Thymus (tissue), 11 donors: ENCODE results near the gene MICOS13. TPM values are rescaled to one million over a fixed set of nuclear protein-coding genes. Genes with fewer than 3 reads are reported as not detected.

Experiments
- DNase-seq, 9 donors: peaks; one replicate each; pipeline ENCODE4 v3.0.0-alpha.2; 2013; ENCODE audit warnings: low spot score in 9 of 9, low read depth in 6 of 9, missing footprints in 1 of 9
- H3K27ac ChIP-seq, 2 donors: one replicate each; pipeline ENCODE4 v1.5.1; 2013; ENCODE audit warnings: control low read depth in 1 of 2, low read depth in 1 of 2, low read length in 1 of 2, mild to moderate bottlenecking in 1 of 2, moderate library complexity in 1 of 2
- H3K27me3 ChIP-seq, 2 donors: one replicate each; pipeline ENCODE4 v1.5.1; 2013; ENCODE audit warnings: low read length in 1 of 2; ENCODE audit not compliant: control insufficient read depth in 2 of 2, insufficient read depth in 1 of 2
- H3K36me3 ChIP-seq, 2 donors: one replicate each; pipeline ENCODE4 v1.5.1; 2013; ENCODE audit warnings: low read length in 1 of 2, mild to moderate bottlenecking in 1 of 2, moderate library complexity in 1 of 2; ENCODE audit not compliant: control insufficient read depth in 2 of 2, insufficient read depth in 2 of 2
- H3K4me1 ChIP-seq, 2 donors: one replicate each; pipeline ENCODE4 v1.5.1; 2013; ENCODE audit warnings: low read length in 2 of 2; ENCODE audit not compliant: control insufficient read depth in 2 of 2, insufficient read depth in 2 of 2
- H3K4me3 ChIP-seq, 2 donors: one replicate each; pipeline ENCODE4 v1.5.1; 2013; ENCODE audit warnings: low read length in 2 of 2, control low read depth in 1 of 2, mild to moderate bottlenecking in 1 of 2
- H3K9me3 ChIP-seq, 2 donors: one replicate each; pipeline ENCODE4 v1.5.1; 2013; ENCODE audit warnings: low read length in 1 of 2, mild to moderate bottlenecking in 1 of 2; ENCODE audit not compliant: control insufficient read depth in 2 of 2, insufficient read depth in 1 of 2
- WGBS: extraction: QIAGEN DNeasy Blood & Tissue Kit; methylation state at CpG from one replicate; pipeline ENCODE4 v1.1.7; 2013; 5-methylcytosine and 5-hydroxymethylcytosine counted together
- polyA plus RNA-seq: library from polyadenylated mRNA; stranded (reverse); fragments of 200-250 nt; gene quantifications from one replicate; pipeline ENCODE4 v1.2.3, GENCODE V29; 2013
- total RNA-seq: library from RNA; stranded (reverse); fragments of 120-200 nt; gene quantifications from one replicate; pipeline ENCODE4 v1.2.4, GENCODE V29; 2013
- donor health status: healthy.

MICOS13 gene
- total and polyA plus RNA-seq, 2 donors = 67.6 to 70.5 TPM

GRCh38 chr19:5676105-5676771, 4.1 kb downstream of the MICOS13 start:
- DNase-seq = no peak
- peaks cover 12 to 13% of the 10 kb centered on the region in 2 donors for H3K4me1 ChIP-seq
- H3K27me3 ChIP-seq = peaks cover 0 to 2% of the 10 kb centered on the region in 2 donors
- H3K36me3 ChIP-seq = peaks cover 5 to 13% of the 10 kb centered on the region in 2 donors
- H3K27ac ChIP-seq = no peak overlapping the region
- H3K4me3 ChIP-seq = no peak overlapping the region
- peaks cover 0 to 6% of the 10 kb centered on the region in 2 donors for H3K9me3 ChIP-seq
- WGBS = 95% methylated on average over 17 of the region's 17 CpGs

GRCh38 chr19:5674714-5675113, 5.6 kb downstream of the MICOS13 start:
- Histone ChIP-seq H3K4me3 (no peak overlapping the region), H3K36me3 (peaks cover 8 to 24% of the 10 kb centered on the region in 2 donors), H3K9me3 (no peaks in the 10 kb centered on the region), H3K27ac (no peak overlapping the region), H3K4me1 (peaks cover 5 to 6% of the 10 kb centered on the region in 2 donors), H3K27me3 (no peaks in the 10 kb centered on the region)
- DNase-seq = no peak
- WGBS = 96% methylated on average over 5 of the region's 5 CpGs

- H3K4me1 ChIP-seq = no peaks in the 10 kb centered on the region
- H3K27ac ChIP-seq = no peak overlapping the region
- DNase-seq = no peak
- no peak overlapping the region for H3K4me3 ChIP-seq
- no peaks in the 10 kb centered on the region for H3K9me3 ChIP-seq
- peaks cover 18 to 33% of the 10 kb centered on the region in 2 donors for H3K36me3 ChIP-seq
- H3K27me3 ChIP-seq = no peaks in the 10 kb centered on the region
- 100% methylated on average over 1 of the region's 1 CpG for WGBS
Measured at GRCh38 chr19:5673752-5674151, 6.6 kb downstream of the MICOS13 start.

GRCh38 chr19:5672708-5673459, 7.4 kb downstream of the MICOS13 start:
- Histone ChIP-seq H3K4me3 (no peak overlapping the region), H3K27ac (no peak overlapping the region), H3K4me1 (no peaks in the 10 kb centered on the region), H3K9me3 (no peaks in the 10 kb centered on the region), H3K27me3 (no peaks in the 10 kb centered on the region), H3K36me3 (peaks cover 24 to 39% of the 10 kb centered on the region in 2 donors)
- DNase-seq = no peak
- 98% methylated on average over 13 of the region's 13 CpGs for WGBS

- Histone ChIP-seq H3K27me3 (no peaks in the 10 kb centered on the region), H3K4me3 (no peak overlapping the region), H3K36me3 (peaks cover 37 to 51% of the 10 kb centered on the region in 2 donors), H3K27ac (no peak overlapping the region), H3K9me3 (no peaks in the 10 kb centered on the region), H3K4me1 (no peaks in the 10 kb centered on the region)
- 96% methylated on average over 7 of the region's 7 CpGs for WGBS
- DNase-seq = no peak
Measured at GRCh38 chr19:5671600-5671999, 8.7 kb downstream of the MICOS13 start.

GRCh38 chr19:5669212-5669611, 11.1 kb downstream of the MICOS13 start:
- no peak for DNase-seq
- no peak overlapping the region for H3K4me3 ChIP-seq
- 97% methylated on average over 11 of the region's 11 CpGs for WGBS
- no peaks in the 10 kb centered on the region for H3K27me3 ChIP-seq
- H3K4me1 ChIP-seq = no peaks in the 10 kb centered on the region
- H3K36me3 ChIP-seq = peaks cover 61 to 70% of the 10 kb centered on the region in 2 donors
- H3K9me3 ChIP-seq = no peaks in the 10 kb centered on the region
- H3K27ac ChIP-seq = no peak overlapping the region

GRCh38 chr19:5667751-5668271, 12.5 kb downstream of the MICOS13 start:
- no peak for DNase-seq
- no peaks in the 10 kb centered on the region for H3K27me3 ChIP-seq
- WGBS = 97% methylated on average over 22 of the region's 22 CpGs
- no peaks in the 10 kb centered on the region for H3K9me3 ChIP-seq
- no peaks in the 10 kb centered on the region for H3K4me1 ChIP-seq
- H3K4me3 ChIP-seq = no peak overlapping the region
- H3K36me3 ChIP-seq = peaks cover 74 to 84% of the 10 kb centered on the region in 2 donors
- no peak overlapping the region for H3K27ac ChIP-seq

GRCh38 chr19:5666921-5667610, 13.2 kb downstream of the MICOS13 start:
- H3K27ac ChIP-seq = no peak overlapping the region
- no peaks in the 10 kb centered on the region for H3K27me3 ChIP-seq
- no peaks in the 10 kb centered on the region for H3K4me1 ChIP-seq
- H3K9me3 ChIP-seq = no peaks in the 10 kb centered on the region
- 97% methylated on average over 26 of the region's 26 CpGs for WGBS
- H3K36me3 ChIP-seq = peaks cover 78 to 91% of the 10 kb centered on the region in 2 donors
- no peak for DNase-seq
- no peak overlapping the region for H3K4me3 ChIP-seq
